ENCODE results near the gene NCCRP1.

GRCh38 chr19:39154629-39155100, 42.1 kb upstream of the NCCRP1 start:
- TF ChIP-seq CTCF (conservative IDR thresholded peaks at IDR 0.05 in 1 of 2, IDR thresholded peaks at IDR 0.05 in 1 of 2; ENCODE audit: extremely low read depth in 1 of 2, insufficient read depth in 1 of 2, low read depth in 1 of 2, low read length in 2 of 2), result peak in 1 of 2 donors; percentile 15
- TF ChIP-seq EZH2 (IDR thresholded peaks at IDR 0.05; ENCODE audit: borderline replicate concordance, low read length), result no peak
